Measurements from ENCODE around the gene GOLGA6C. TPM values are rescaled to one million over a fixed set of nuclear protein-coding genes. Genes with fewer than 3 reads are reported as not detected.
"Not testable (repeated sequence)": the region's sequence is repeated elsewhere in the genome, so short reads cannot be mapped to it uniquely, and the experiment has no call there.

GOLGA6C gene
- total RNA-seq, 1 donor from 2014 or later: not detected

GRCh38 chr15:75249726-75250125 lies 8.4 kb upstream of the GOLGA6C start:
- Histone ChIP-seq H3K9me3 (no peaks in the 10 kb centered on the region), H3K36me3 (no peaks in the 10 kb centered on the region), H3K4me3 (no peak overlapping the region), H3K27ac (no peak overlapping the region), H3K4me1 (no peaks in the 10 kb centered on the region), H3K27me3 (ENCODE audit: low read depth) (peaks cover 7% of the 10 kb centered on the region)
- no peak for DNase-seq
- TF ChIP-seq CTCF (IDR thresholded peaks at IDR 0.05): no peak
- intact Hi-C loops (cut with DNase I): no loop called here
- ATAC-seq: no peak

- ATAC-seq; intact Hi-C loops (cut with DNase I); H3K9me3 ChIP-seq; H3K27me3 ChIP-seq (ENCODE audit: low read depth); H3K4me1 ChIP-seq; H3K4me3 ChIP-seq; DNase-seq; H3K36me3 ChIP-seq; H3K27ac ChIP-seq: not testable (repeated sequence)
These were observed 6.8 kb upstream of the GOLGA6C start for GRCh38 chr15:75251343-75251742.

- DNase-seq; H3K36me3 ChIP-seq; H3K4me3 ChIP-seq; ATAC-seq; H3K9me3 ChIP-seq; H3K27me3 ChIP-seq (ENCODE audit: low read depth); intact Hi-C loops (cut with DNase I); H3K27ac ChIP-seq; H3K4me1 ChIP-seq: not testable (repeated sequence)
These were observed 5.8 kb upstream of the GOLGA6C start for GRCh38 chr15:75252285-75252684.

GRCh38 chr15:75258620-75259343 lies 648 bp downstream of the GOLGA6C start:
- H3K27ac ChIP-seq; H3K27me3 ChIP-seq (ENCODE audit: low read depth); H3K9me3 ChIP-seq; H3K36me3 ChIP-seq; ATAC-seq; H3K4me3 ChIP-seq; intact Hi-C loops (cut with DNase I); DNase-seq; H3K4me1 ChIP-seq: not testable (repeated sequence)

- ATAC-seq; H3K4me3 ChIP-seq; H3K27me3 ChIP-seq (ENCODE audit: low read depth); intact Hi-C loops (cut with DNase I); H3K36me3 ChIP-seq; H3K4me1 ChIP-seq; DNase-seq; H3K27ac ChIP-seq; H3K9me3 ChIP-seq: not testable (repeated sequence)
These were observed 1.7 kb downstream of the GOLGA6C start for GRCh38 chr15:75259873-75260272.

- H3K9me3 ChIP-seq; H3K27me3 ChIP-seq (ENCODE audit: low read depth); H3K27ac ChIP-seq; H3K36me3 ChIP-seq; H3K4me3 ChIP-seq; H3K4me1 ChIP-seq; intact Hi-C loops (cut with DNase I); DNase-seq: not testable (repeated sequence)
- ATAC-seq: peak in 1 of 2 donors; percentile 47
These were observed 15.7 kb downstream of the GOLGA6C start for GRCh38 chr15:75273751-75274359.

- intact Hi-C loops (cut with DNase I); H3K27me3 ChIP-seq (ENCODE audit: low read depth); H3K4me3 ChIP-seq; H3K27ac ChIP-seq; H3K9me3 ChIP-seq; H3K36me3 ChIP-seq; H3K4me1 ChIP-seq: not testable (repeated sequence)
- peak; percentile 91 to 96 for ATAC-seq
- TF ChIP-seq CTCF (IDR thresholded peaks at IDR 0.05): peak; percentile 75
- peak; percentile 82 for DNase-seq
These were observed 16.5 kb downstream of the GOLGA6C start for GRCh38 chr15:75274509-75275107.

- DNase-seq (peak; percentile 41), ATAC-seq (peak in 1 of 2 donors; percentile 68)
- H3K4me3 ChIP-seq; intact Hi-C loops (cut with DNase I); H3K36me3 ChIP-seq; H3K4me1 ChIP-seq; H3K9me3 ChIP-seq; H3K27ac ChIP-seq; H3K27me3 ChIP-seq (ENCODE audit: low read depth): not testable (repeated sequence)
These were observed 17.5 kb downstream of the GOLGA6C start for GRCh38 chr15:75275617-75276016.

GRCh38 chr15:75278497-75278896 lies 20.4 kb downstream of the GOLGA6C start:
- H3K27ac ChIP-seq; ATAC-seq; intact Hi-C loops (cut with DNase I); H3K9me3 ChIP-seq; H3K4me1 ChIP-seq; H3K27me3 ChIP-seq (ENCODE audit: low read depth); DNase-seq; H3K36me3 ChIP-seq; H3K4me3 ChIP-seq: not testable (repeated sequence)

- DNase-seq, H3K36me3 ChIP-seq: not testable (repeated sequence)
These were observed 24.4 kb downstream of the GOLGA6C start, which contains the start of gene GOLGA6D for GRCh38 chr15:75282572-75282971. Gene GOLGA6D (plus strand): TSS chr15:75282835. CDS start chr15:75282876, 41 bp downstream.

GRCh38 chr15:75284152-75284551 lies 26.0 kb downstream of the GOLGA6C start:
- H3K27me3 ChIP-seq (ENCODE audit: low read depth); ATAC-seq; H3K36me3 ChIP-seq; H3K4me3 ChIP-seq; DNase-seq; H3K4me1 ChIP-seq; H3K9me3 ChIP-seq; H3K27ac ChIP-seq; intact Hi-C loops (cut with DNase I): not testable (repeated sequence)

More at GRCh38 chr15:75282572-75282971, 24.4 kb downstream of the GOLGA6C start, which contains the start of gene GOLGA6D:
- H3K4me3 ChIP-seq; H3K9me3 ChIP-seq; ATAC-seq; H3K4me1 ChIP-seq; intact Hi-C loops (cut with DNase I); H3K27ac ChIP-seq; H3K27me3 ChIP-seq (ENCODE audit: low read depth): not testable (repeated sequence)

Measured in lower lobe of right lung (tissue), 2 donors.